ENCODE data around the gene TP53INP2.

DNA sequence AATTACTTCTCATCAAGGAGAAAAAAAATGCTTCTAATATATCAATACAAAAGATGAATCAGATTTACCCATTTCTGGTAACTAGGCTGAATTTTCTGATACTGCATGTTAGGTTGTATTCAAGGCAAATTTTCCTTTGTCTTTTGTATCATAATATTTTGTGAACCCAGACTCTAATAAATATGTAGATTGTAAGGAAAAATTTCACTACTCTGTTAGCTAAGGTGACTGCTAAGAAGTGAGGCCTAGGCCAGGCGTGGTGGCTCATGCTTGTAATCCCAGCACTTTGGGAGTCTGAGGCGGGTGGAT, 12.7 kb downstream of the TP53INP2 start:
- no peak for TF ChIP-seq POLR2A (IDR thresholded peaks at IDR 0.05)
- TF ChIP-seq, protein P1, sequence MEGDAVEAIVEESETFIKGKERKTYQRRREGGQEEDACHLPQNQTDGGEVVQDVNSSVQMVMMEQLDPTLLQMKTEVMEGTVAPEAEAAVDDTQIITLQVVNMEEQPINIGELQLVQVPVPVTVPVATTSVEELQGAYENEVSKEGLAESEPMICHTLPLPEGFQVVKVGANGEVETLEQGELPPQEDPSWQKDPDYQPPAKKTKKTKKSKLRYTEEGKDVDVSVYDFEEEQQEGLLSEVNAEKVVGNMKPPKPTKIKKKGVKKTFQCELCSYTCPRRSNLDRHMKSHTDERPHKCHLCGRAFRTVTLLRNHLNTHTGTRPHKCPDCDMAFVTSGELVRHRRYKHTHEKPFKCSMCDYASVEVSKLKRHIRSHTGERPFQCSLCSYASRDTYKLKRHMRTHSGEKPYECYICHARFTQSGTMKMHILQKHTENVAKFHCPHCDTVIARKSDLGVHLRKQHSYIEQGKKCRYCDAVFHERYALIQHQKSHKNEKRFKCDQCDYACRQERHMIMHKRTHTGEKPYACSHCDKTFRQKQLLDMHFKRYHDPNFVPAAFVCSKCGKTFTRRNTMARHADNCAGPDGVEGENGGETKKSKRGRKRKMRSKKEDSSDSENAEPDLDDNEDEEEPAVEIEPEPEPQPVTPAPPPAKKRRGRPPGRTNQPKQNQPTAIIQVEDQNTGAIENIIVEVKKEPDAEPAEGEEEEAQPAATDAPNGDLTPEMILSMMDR (IDR thresholded peaks at IDR 0.05), result no peak
- TF ChIP-seq EP300 (IDR thresholded peaks at IDR 0.05), result no peak
